HEK293 (cell line): ENCODE data around the gene B3GNT4.
"Not testable (repeated sequence)": the region's sequence is repeated elsewhere in the genome, so short reads cannot be mapped to it uniquely, and the experiment has no call there.

Source experiments
- CTCF ChIA-PET: fragments of 350-600 bp; formaldehyde crosslinking; extraction: SDS; loops from one replicate; lab custom pipeline; 2021; ENCODE audit warnings: antibody characterized with exemption; lab: Yijun Ruan, JAX
- POLR2A ChIA-PET: fragments of 300-600 bp; formaldehyde crosslinking; extraction: SDS; loops from one replicate; lab custom pipeline; 2020; ENCODE audit warnings: antibody characterized with exemption, inconsistent platforms; lab: Yijun Ruan, JAX
- H3K27ac ChIP-seq: fragments of 200-500 bp; sonication (Bioruptor generic); 2 replicates; pipeline ENCODE4 v1.5.1; 2014; ENCODE audit warnings: low read depth, low read length, control low read depth, inconsistent platforms; ENCODE audit errors: extremely low read depth
- H3K36me3 ChIP-seq, 2 experiments: fragments of 200-500 bp in 1 of 2; sonication (Bioruptor generic) in 1 of 2; 1 replicate in 1 of 2; 2 replicates in 1 of 2; pipeline ENCODE4 v1.5.1; 2014 to 2017; ENCODE audit warnings: inconsistent platforms in 2 of 2, low read length in 2 of 2; ENCODE audit not compliant: control insufficient read depth in 2 of 2, insufficient read depth in 1 of 2
- H3K4me1 ChIP-seq: fragments of 200-500 bp; sonication (Bioruptor generic); 2 replicates; pipeline ENCODE4 v1.5.1; 2014; ENCODE audit warnings: mild to moderate bottlenecking, low read length, inconsistent platforms; ENCODE audit not compliant: control insufficient read depth, insufficient read depth
- H3K4me3 ChIP-seq: 2 replicates; pipeline ENCODE4 v1.5.1; 2011; ENCODE audit warnings: low read depth, mild to moderate bottlenecking, control low read depth, low read length, moderate library complexity
- H3K9me3 ChIP-seq: fragments of 200-500 bp; sonication (Bioruptor generic); 2 replicates; pipeline ENCODE4 v1.5.1; 2014; ENCODE audit warnings: low read depth, low read length, inconsistent platforms; ENCODE audit not compliant: control insufficient read depth, insufficient read depth
- CTCF ChIP-seq: fragments of 450-650 bp; formaldehyde crosslinking; IDR thresholded peaks from 2 replicates; pipeline ENCODE4 v1.5.1; 2016; ENCODE audit warnings: missing biosample characterization, missing genetic modification characterization
- KLF9 ChIP-seq: fragments of 450-650 bp; formaldehyde crosslinking; IDR thresholded peaks from 2 replicates; pipeline ENCODE4 v1.5.1; 2016; ENCODE audit warnings: missing biosample characterization, missing genetic modification characterization, low read depth
- ZNF138 ChIP-seq: fragments of 450-650 bp; formaldehyde crosslinking; IDR thresholded peaks from 2 replicates; pipeline ENCODE4 v1.5.1; 2016; ENCODE audit warnings: missing biosample characterization, missing genetic modification characterization, borderline replicate concordance
- ZNF362 ChIP-seq: fragments of 450-650 bp; formaldehyde crosslinking; IDR thresholded peaks from 2 replicates; pipeline ENCODE4 v1.5.1; 2016; ENCODE audit warnings: missing biosample characterization, missing genetic modification characterization
- ZNF513 ChIP-seq: fragments of 450-650 bp; IDR thresholded peaks from 2 replicates; pipeline ENCODE4 v1.5.1; 2018; ENCODE audit warnings: missing biosample characterization, missing genetic modification characterization

Gene B3GNT4

GRCh38 chr12:122250536-122250935 lies 47.0 kb downstream of the B3GNT4 start (continued):
- TF ChIP-seq ZNF362 (tag by site-specific recombination) (no peak), ZNF138 (tag by site-specific recombination) (no peak), CTCF (no peak), ZNF513 (no peak), KLF9 (tag by site-specific recombination) (no peak)

- H3K4me1 ChIP-seq, H3K27ac ChIP-seq, H3K4me3 ChIP-seq, H3K9me3 ChIP-seq: not testable (repeated sequence)
- H3K36me3 ChIP-seq: peaks cover 44 to 61% of the 10 kb centered on the region in 2 experiments
- ChIA-PET POLR2A (interaction anchor here (0.6 kb wide), 1 partner anchor 104 kb away, joined by 5 read pairs; no protein-coding TSS in a partner anchor), CTCF (interaction anchor here (0.7 kb wide), 2 partner anchors 19 to 165 kb away, joined by 3 to 4 read pairs; no protein-coding TSS in a partner anchor)
Observed at GRCh38 chr12:122258462-122258861, 55.0 kb downstream of the B3GNT4 start.
